GM21576 (cell line): ENCODE data around the gene IL25.
"Not testable (repeated sequence)": the region's sequence is repeated elsewhere in the genome, so short reads cannot be mapped to it uniquely, and the experiment has no call there.

Experiments used
- ATAC-seq: cut with Tn5 transposase; IDR thresholded peaks from one replicate; pipeline ENCODE4 v1.9.1; 2021; ENCODE audit warnings: mild to moderate bottlenecking, moderate library complexity; ENCODE audit not compliant: unreplicated experiment

IL25 gene

DNA sequence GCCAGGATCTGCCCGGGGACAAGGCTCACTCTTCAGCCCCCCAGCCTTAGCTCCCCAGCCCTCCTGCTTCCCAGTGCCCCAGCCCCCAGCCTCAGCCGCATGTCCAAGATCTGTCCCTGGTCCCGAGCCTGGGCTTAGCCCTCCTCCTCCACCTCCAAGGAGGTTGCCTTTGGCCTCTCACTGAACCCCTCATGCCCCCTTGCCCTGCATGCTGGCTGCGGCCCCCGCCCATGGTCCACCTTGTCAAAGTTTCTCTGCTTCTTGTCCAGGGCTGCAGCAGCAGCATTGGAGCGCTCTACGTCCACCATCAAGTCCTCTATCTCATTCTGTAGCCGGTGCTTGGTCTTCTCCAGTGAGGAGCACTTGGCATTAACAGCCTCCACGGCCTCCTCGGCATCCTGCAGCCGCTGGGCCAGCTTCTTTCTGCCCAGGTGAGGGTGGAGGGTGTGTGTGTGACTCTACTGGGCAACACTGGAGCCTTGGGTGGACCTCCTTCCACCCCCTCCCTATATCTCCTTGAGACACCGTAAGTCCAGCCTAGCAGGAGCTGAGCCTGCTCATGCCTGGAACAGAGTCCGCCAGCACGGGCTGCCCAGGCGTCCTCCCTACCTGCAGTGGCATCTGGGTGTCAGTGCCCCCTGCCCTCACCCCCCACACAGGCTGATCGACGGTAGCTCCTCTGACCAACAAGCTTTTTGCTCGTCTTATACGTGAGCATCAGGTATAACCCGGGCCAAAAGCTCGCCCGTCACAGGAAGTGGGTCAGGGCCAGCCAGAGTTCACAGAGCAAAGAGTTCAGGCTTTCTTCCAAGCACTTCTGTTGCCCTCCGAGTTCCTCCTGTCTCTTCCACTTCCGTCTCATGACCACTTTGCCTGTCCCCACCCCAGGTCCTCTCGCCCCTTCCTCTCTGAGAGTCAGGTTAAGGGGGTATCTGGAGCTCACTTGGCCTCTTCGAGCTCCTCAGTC lies 15.6 kb downstream of the IL25 start:
- no peak for ATAC-seq

DNA sequence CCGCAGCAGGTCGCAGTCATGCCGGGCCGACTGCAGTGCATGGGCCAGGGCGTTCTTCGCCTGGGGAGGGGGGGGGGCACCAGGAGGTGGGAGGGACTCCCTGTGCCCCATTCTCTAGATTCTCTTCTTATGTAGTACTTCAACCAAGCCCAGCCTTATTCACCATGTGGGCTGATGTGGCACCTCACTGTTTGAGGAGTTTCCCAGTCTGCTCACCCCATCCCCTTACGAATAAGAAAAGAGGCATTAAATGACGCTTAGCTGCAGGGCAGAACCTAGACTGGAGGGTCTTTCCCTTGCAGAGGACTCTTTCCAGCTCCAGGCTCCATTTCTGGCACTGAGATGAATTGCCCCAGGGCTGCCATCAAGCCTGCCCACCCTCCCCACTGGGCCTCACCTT lies 16.4 kb downstream of the IL25 start:
- ATAC-seq: no peak

DNA sequence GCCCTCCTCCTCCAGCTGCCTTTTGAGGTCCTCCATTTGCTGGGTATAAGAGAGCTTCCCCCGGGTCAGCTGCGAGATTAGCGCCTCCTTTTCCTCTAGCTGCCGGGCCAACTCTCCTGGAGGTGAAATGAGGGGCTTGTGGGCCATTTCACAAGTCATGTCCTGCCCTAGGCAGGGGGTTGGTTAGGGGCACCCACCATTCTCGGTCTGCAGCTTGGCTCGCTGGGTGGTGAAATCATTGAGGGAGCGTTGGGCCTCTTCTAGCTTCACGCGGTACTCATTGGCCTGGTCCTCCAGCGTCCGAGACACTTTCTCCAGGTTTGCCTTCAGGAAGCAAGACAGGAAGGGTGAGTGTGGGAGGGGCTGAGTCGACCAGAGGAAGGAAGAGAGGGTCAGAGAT lies 16.8 kb downstream of the IL25 start:
- no peak for ATAC-seq

DNA sequence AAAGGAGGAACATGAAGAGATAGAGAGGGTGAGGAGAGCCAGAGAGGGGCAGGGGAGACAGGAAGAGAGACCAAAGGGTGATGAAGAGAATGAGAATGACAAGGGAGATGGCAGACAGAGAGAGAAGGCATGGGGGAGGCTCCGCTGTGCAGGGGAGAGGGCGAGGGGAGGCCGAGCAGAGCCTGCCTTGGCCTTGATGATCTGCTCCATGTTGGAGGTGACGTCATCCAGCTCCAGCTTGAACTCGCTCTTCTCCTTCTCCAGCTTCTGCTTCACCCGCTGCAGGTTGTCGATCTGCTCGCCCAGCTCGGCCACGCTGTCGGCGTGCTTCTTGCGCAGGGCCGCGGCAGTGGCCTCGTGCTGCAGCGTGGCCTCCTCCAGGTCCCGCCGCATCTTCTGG lies 17.3 kb downstream of the IL25 start:
- not testable (repeated sequence) for ATAC-seq

DNA sequence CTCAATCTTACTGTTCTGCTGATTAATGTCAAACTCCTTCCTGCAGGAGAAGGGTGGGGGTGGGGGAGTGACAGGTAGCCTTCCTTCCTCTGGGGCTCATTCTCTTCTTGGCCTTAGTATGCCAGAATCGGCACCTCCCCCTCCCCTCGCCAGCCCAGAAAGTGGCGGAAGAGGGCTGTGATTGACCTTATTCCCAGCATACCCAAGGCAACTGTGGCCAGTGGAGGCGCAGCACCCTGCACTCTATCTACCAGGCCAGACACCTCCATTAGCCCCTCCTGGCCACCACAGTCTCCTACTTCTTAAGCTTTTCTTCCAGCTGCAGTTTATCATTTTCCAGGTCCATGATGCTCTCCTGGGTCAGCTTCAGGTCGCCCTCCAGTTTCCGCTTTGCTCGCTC lies 20.0 kb downstream of the IL25 start:
- ATAC-seq: no peak

DNA sequence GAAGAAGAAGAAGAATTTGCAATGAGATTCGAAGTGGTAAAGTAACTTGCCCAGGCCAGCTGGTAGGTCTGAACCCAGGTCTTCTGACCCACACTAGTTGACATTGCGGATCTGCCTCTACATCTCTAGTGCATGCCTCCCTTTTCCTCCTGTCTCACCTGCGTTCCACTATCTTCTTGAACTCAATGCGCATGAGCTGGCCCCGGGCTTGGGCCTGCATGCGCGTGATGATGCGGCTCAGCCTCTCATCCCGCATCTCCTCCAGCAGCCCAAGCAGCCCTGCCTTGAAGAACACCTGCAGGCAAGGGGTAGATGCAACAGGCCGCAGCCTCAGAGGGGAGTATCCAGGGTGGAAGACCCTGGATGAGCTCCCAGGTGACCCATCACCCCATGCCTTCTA lies 23.5 kb downstream of the IL25 start:
- no peak for ATAC-seq

DNA sequence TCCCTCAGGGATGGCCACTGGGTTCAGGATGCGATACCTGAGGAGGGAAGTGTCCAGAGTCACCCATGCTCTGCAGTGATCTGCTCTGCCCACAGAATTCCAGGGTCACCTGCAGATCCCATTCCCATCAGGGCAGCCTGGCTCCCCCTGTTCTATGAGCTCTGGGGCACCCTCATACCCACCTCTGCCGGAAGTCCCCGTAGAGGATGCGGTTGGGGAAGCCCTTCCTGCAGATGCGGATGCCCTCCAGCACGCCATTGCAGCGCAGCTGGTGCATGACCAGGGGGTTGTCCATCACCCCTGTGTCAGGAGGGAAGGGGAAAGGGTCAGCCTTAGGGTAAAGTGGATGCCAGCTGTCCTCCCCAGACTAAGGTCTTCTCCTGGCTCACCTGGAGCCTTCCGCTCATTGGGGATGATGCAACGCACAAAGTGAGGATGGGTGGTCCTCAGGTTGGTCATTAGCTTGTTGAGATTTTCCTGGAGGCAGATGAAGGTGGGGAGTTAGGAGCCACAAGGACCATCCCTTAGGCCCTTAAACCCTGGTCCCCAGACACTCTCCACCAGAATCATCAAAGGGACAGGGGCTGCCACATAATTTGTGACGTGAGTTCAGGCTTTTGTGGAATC lies 24.3 kb downstream of the IL25 start:
- no peak for ATAC-seq

DNA sequence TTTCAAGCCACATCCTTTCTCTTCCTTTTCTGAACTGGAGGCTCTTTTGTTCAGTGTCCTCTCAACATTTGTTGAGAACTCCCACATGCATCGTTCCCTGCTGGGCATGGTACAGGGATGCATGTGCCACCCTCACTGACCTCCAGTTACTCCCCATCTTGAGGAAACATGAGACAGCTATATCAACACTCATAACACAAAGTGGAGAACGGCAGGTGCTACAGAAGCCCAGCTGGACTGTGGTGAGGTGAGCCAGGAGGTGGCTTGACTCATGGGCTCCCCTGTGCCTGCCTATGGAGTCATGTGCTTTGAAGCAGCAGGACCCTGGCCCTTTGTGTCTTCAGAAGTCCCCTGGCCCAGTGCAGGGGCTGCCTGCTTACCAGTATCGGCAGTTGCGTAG lies 25.7 kb downstream of the IL25 start:
- ATAC-seq: no peak

DNA sequence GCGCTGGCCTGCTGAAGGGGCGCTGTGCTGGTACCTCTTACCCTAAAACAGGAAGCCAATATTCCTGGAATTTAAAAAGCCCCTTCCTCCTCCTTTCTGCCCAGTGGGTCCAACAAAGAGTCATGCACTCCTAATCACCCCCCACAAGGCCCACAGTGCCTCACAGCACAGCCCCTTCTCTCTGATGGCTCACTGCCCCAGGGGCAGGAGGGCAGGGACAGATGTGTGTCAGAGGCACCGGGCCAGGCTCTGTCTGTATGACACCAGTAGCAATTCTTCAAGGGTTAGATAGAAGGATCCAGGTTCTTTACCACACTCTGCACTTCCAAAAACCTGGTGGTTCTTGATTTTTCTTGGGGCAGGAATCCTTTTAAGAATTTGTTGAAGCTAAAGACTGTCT lies 26.5 kb downstream of the IL25 start:
- ATAC-seq: no peak

DNA sequence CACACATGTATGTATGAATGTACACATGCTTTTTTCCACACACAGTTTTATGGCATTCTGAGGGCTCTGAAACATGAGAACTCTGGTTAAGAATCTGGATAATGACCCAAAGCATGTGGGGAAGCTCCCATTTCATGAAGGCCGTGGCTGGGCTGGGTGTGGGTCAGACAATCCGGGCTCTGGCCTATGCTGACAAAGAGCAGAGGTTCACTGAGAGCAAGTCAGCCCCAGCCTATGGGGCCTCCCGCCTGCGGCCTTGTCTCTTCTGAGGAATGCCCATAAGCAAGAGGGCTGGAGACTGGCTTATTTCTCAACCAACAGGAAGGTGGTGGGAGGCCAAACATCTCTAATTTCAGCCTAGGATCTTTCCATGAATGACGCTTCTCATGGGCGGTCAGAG lies 27.0 kb downstream of the IL25 start:
- ATAC-seq: no peak

DNA sequence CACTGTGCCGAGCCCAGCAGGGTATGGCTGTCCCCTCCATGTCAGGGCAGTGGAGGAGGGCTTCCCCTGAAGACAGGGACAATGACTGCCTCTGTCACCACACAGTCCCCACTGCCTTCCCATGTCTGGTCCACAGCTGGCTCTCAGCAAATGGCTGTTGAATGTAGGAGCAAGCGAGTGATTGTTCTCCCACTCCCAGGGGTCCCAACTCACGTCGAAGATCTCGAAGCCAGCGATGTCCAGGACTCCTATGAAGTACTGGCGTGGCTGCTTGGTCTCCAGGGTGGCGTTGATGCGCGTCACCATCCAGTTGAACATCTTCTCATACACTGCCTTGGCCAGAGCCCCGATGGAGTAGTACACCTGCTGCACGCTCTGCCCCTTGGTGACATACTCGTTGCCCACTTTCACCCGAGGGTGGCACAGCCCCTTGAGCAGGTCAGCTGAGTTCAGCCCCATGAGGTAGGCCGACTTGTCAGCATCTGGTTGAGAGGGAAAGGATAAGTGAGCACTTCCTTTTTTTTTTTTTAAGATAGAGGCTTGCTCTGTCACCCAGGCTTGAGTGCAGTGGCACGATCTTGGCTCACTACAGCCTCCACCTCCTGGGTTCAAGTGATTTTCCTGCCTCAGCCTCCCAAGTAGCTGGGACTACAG lies 28.0 kb downstream of the IL25 start:
- not testable (repeated sequence) for ATAC-seq

DNA sequence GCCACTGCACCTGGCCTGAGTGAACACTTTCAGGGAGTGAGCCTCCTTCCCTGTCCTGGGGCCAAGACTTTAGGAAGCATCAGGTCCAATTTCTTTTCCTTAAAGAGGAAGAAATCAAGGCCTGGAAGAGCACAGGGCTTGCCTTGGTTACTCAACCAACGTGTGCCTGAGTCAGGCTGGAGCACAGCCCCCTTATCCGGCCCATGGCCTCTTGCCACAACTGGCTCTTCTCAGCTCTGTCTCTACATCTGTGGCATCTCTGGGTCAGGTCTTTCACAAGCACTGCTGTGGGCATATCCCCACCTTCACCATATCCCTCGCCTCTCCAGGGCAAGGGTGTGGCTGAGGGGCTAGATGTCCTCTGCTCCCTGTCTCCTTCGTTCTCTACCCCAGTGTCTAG lies 28.7 kb downstream of the IL25 start:
- no peak for ATAC-seq

DNA sequence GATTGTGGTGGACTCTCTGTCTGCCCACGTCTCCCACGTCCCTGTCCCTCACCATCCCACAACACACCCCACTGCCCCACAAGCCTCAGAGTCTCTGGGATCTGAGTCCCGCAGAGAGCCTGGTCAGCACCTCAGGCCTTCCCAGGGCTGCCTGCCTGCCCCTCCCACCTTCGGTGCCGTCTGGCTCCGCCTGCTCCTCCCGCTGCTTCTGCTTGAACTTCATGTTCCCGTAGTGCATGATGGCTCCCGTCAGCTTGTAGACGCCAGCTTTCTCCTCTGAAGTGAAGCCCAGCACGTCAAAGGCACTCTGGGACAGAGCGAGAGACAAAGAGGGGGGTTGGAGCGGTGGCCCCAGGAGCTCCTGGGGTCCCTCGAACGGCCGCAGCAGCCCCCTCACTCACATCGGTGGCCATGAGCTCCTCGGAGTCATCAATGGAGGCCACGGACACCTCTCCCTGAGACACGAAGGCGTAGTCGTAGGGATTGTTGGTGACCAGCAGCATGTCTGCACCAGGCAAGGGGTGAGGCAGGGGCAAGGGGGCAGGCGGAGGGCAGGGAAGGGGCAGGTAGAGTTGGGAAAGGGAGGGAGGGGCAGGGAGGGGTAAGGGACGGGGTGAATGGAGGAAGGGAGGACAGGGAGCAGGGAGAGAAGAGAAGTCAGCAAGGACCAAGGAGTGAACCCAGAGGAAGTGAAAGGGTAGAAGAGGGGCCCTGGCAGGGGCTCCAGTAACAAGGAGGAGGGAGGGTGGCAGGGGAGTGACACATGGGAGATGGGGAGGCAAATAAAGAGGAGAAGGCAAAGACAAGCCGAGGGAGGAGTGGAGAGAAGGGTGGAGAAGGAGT lies 29.9 kb downstream of the IL25 start:
- no peak for ATAC-seq

DNA sequence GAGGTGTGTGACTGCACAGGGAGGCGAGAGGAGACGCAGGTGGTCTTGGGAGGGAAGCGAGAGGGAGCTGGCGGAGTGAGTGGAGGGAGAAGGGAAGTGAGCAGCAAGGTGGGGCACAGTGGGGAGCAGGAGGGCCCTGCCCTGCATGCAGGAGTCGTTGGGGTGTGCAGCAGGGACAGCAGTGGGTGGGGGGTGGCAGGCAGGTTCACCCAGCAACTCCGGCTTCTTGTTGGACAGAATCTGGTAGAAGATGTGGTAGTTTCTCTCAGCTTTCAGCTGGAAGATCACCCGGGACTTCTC lies 30.5 kb downstream of the IL25 start:
- ATAC-seq: no peak

DNA sequence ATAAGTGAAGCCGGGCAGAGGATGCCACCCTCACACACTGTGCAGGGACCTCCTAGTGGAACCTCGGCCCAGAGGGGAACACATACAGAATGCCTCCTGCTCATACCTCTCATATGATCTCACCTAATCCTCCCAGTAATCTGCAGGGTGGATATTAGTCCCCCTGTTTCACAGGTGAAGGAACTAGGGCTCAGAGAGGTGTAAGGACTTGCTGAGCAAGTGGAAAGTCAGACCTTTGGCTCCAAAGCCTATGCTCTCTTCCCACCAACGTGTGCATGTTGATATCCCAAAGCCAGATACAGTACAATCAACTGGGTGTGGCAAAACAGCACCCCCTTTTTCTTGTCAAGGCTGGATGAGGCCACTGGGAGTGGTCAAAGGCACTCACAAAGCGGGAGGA lies 31.3 kb downstream of the IL25 start:
- no peak for ATAC-seq

DNA sequence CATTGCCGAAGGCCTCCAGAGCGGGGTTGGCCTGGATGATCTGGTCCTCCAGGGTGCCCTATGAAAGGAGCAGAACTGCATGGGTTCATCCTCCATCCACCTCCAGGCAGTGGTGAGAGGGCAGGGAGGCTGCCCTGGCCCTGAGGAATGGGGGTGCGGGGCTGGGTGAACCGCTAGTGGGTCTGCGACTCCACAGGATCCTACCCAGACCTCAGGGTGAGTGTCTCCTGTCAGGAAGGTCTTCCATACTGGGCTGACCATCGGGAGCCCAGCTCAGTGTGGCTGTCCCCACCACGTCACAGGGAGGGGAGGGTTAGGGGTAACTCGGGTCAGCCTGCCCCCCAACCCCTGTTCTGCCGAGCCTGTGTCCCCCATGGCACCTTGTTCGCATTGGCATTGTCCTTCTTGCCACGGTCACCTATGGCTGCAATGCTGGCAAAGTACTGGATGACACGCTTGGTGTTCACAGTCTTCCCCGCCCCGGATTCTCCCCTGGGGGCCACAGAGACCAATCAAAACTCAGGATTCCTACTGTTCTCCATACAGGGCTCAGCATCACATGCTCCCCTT lies 31.8 kb downstream of the IL25 start:
- ATAC-seq: no peak

DNA sequence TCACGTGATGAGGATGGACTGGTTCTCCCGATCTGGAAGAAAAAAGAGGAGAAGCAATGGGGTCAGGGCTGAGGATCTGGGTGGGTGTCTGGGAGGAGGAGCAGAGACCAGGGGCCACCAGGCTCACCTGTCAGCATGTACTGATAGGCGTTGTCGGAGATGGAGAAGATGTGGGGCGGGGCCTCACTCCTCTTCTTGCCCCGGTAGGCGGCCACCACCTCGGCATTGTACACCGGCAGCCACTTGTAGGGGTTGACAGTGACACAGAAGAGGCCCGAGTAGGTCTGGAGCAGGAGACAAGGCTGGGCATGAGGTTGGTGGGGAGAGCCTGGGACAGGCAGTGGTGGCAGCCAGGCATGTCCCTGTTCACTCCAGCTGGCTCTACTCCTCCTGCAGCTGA lies 32.5 kb downstream of the IL25 start:
- no peak for ATAC-seq

DNA sequence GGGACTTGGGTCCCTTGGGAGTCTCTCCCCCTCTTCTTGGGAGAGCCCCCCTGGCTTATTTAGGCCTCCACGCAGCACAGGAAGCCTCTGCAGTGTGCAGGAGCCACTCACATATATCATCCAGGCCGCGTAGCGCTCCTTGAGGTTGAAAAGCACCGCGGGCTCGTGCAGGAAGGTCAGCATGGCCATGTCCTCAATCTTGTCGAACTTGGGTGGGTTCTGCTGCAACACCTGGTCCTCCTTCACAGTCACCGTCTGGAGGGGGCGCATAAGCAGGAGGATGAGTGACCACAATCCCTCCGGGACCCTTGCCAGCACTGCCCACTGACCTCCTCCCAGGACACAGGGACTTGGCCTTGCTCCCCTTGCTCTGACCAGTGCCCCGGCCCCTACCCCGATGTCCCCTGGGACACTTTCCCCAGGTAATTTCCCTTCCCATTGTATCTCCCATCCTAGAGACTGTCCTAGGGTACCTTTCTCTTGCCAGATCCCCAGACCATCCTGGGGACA lies 33.0 kb downstream of the IL25 start:
- ATAC-seq: no peak

DNA sequence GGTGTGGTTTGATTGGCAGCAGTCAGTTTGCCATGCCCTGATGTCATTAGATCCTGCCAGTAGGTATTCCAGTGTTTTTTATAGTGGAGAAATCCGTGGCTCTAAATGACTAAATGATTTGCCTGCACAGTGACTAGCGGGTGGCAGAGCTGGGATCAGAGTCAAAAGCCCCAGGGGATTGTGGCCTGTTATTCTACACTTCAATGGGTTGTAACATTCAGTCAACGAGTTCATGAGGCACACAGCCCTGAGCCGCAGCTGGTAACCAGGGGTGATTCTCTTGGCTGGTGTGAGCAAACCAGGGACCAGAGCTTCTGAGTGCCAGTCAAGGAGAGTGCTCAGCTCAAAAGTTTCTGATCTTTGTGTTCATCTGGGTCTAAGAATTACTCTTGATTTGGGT lies 33.6 kb downstream of the IL25 start:
- no peak for ATAC-seq

DNA sequence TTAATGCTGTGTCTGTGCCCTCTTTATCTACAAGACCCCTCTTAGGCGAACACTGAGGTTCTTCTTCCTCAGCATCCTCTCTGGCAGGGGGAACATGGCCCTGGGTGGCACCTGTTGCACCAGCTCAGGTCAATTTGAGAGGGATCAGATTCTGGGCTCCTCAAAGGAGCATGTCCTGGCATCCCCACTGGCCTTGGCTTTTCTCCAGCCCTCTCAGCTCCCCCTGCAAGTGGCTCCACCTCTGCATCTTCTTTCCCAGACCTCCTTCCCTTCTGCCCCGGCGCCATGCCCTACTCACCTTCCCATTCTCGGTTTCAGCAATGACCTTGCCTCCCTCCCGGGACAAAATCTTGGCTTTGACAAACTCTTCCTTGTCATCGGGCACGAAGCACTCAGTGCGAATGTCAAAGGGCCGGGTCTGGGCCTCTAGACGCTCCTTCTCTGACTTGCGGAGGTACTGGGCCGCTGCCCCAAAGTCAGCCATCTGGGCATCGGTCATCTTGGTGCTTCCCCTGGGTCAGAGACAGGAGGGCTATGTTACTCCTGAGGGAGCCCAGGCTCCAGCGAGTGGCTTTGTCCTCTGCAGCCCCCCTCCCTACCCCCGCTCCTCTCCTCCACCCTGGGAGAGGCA lies 34.2 kb downstream of the IL25 start:
- ATAC-seq: no peak
